HG02678 (cell line): ENCODE results near the gene PPIL1.
"Not testable (repeated sequence)": the region's sequence is repeated elsewhere in the genome, so short reads cannot be mapped to it uniquely, and the experiment has no call there.

Experiments
- ATAC-seq: cut with Tn5 transposase; IDR thresholded peaks from one replicate; pipeline ENCODE4 v1.9.1; 2021; ENCODE audit warnings: mild to moderate bottlenecking, moderate library complexity; ENCODE audit not compliant: unreplicated experiment

Gene PPIL1

GRCh38 chr6:36874443-36875249 is at the start of gene PPIL1:
Gene PPIL1 (minus strand): TSS chr6:36874803. CDS start chr6:36874772, 31 bp downstream.
- ATAC-seq: peak; percentile 79

GRCh38 chr6:36924131-36924530 is 49.5 kb upstream of the PPIL1 start:
- ATAC-seq: no peak

GRCh38 chr6:36920546-36920945 is 45.9 kb upstream of the PPIL1 start:
- ATAC-seq: no peak

GRCh38 chr6:36920049-36920448 is 45.4 kb upstream of the PPIL1 start:
- no peak for ATAC-seq

- no peak for ATAC-seq
These were observed 43.1 kb upstream of the PPIL1 start for GRCh38 chr6:36917541-36918193.

GRCh38 chr6:36916126-36916525 is 41.5 kb upstream of the PPIL1 start:
- no peak for ATAC-seq

GRCh38 chr6:36915599-36915998 is 41.0 kb upstream of the PPIL1 start:
- ATAC-seq: no peak

- no peak for ATAC-seq
These were observed 39.7 kb upstream of the PPIL1 start for GRCh38 chr6:36914227-36914794.

GRCh38 chr6:36913082-36913481 is 38.5 kb upstream of the PPIL1 start:
- no peak for ATAC-seq

GRCh38 chr6:36912586-36912985 is 38.0 kb upstream of the PPIL1 start:
- peak; percentile 91 for ATAC-seq

- ATAC-seq: peak; percentile 17
These were observed 37.4 kb upstream of the PPIL1 start for GRCh38 chr6:36912030-36912454.

GRCh38 chr6:36908747-36909146 is 34.1 kb upstream of the PPIL1 start:
- no peak for ATAC-seq

GRCh38 chr6:36907781-36908180 is 33.2 kb upstream of the PPIL1 start:
- no peak for ATAC-seq

GRCh38 chr6:36906539-36907325 is 32.1 kb upstream of the PPIL1 start:
- no peak for ATAC-seq

- ATAC-seq: no peak
These were observed 30.3 kb upstream of the PPIL1 start for GRCh38 chr6:36904851-36905393.

- ATAC-seq: no peak
These were observed 29.5 kb upstream of the PPIL1 start for GRCh38 chr6:36904114-36904513.

GRCh38 chr6:36897609-36898008 is 23.0 kb upstream of the PPIL1 start:
- no peak for ATAC-seq

GRCh38 chr6:36893976-36894932 is 19.7 kb upstream of the PPIL1 start:
- no peak for ATAC-seq

- ATAC-seq: not testable (repeated sequence)
These were observed 16.6 kb upstream of the PPIL1 start for GRCh38 chr6:36891153-36891552.
